PC-3 (cell line): Measurements from ENCODE around the gene TRDN. TPM values are rescaled to one million over a fixed set of nuclear protein-coding genes. Genes with fewer than 3 reads are reported as not detected.

Experiments used
- ATAC-seq: fragments of 200-7000 bp; cut with Tn5 transposase; 2 replicates; pipeline ENCODE4 v1.9.1; 2020; ENCODE audit warnings: mild to moderate bottlenecking, moderate library complexity
- BruUV-seq: library from RNA; stranded (reverse); fragments of 400-500 nt; replicated peaks from 2 replicates; lab custom pipeline; 2021; lab: Mats Ljungman, UMichigan
- CTCF ChIA-PET: fragments of 300-600 bp; sonication (Branson Sonifier 250); formaldehyde crosslinking; loops from one replicate; lab custom pipeline; 2022; ENCODE audit warnings: antibody characterized with exemption; lab: Charles Lee
- POLR2A ChIA-PET: fragments of 300-600 bp; sonication (Branson Sonifier 250); formaldehyde crosslinking; loops from one replicate; lab custom pipeline; 2022; ENCODE audit warnings: antibody characterized with exemption; ENCODE audit not compliant: unreplicated experiment; lab: Charles Lee
- DNase-seq: peaks from one replicate; pipeline ENCODE4 v3.0.0-alpha.2; 2015
- H2AFZ ChIP-seq: fragments of 300-600 bp; sonication (generic); 2 replicates; pipeline ENCODE4 v1.6.0; 2016; ENCODE audit warnings: antibody characterized with exemption, low read length
- H3F3A ChIP-seq: fragments of 300-600 bp; sonication (generic); one replicate; pipeline ENCODE4 v1.6.0; 2017; ENCODE audit warnings: antibody characterized with exemption, low read length, control low read depth, mild to moderate bottlenecking; ENCODE audit not compliant: unreplicated experiment
- H3K27ac ChIP-seq: fragments of 300-600 bp; sonication (generic); 2 replicates; pipeline ENCODE4 v1.5.1; 2016; ENCODE audit warnings: mild to moderate bottlenecking, low read length
- H3K27me3 ChIP-seq: fragments of 300-600 bp; sonication (generic); 2 replicates; pipeline ENCODE4 v1.6.1; 2016; ENCODE audit warnings: low read length, mixed read lengths
- H3K36me3 ChIP-seq: fragments of 300-600 bp; sonication (generic); 2 replicates; pipeline ENCODE4 v1.6.1; 2016; ENCODE audit warnings: low read depth, mixed run types, low read length, mixed read lengths
- H3K4me1 ChIP-seq: fragments of 300-600 bp; sonication (generic); 2 replicates; pipeline ENCODE4 v1.5.1; 2016; ENCODE audit warnings: low read length; ENCODE audit not compliant: insufficient read depth
- H3K4me2 ChIP-seq: fragments of 300-600 bp; sonication (generic); 2 replicates; pipeline ENCODE4 v1.6.0; 2016; ENCODE audit warnings: low read length
- H3K4me3 ChIP-seq: fragments of 300-600 bp; sonication (generic); 2 replicates; pipeline ENCODE4 v1.5.1; 2016; ENCODE audit warnings: mild to moderate bottlenecking, low read length, mixed read lengths
- H3K79me2 ChIP-seq: fragments of 300-600 bp; sonication (generic); 2 replicates; pipeline ENCODE4 v1.6.1; 2017; ENCODE audit warnings: low read length, mixed read lengths
- H3K9ac ChIP-seq: fragments of 300-600 bp; sonication (generic); 2 replicates; pipeline ENCODE4 v1.6.0; 2016; ENCODE audit warnings: mild to moderate bottlenecking, low read length
- H3K9me2 ChIP-seq: fragments of 300-600 bp; sonication (generic); replicated peaks from 2 replicates; pipeline ENCODE4 v1.6.1; 2016; ENCODE audit warnings: mixed run types, low read length, mixed read lengths
- H3K9me3 ChIP-seq: fragments of 300-600 bp; sonication (generic); 2 replicates; pipeline ENCODE4 v1.6.1; 2016; ENCODE audit warnings: low read length, mixed read lengths
- H4K20me1 ChIP-seq: fragments of 300-600 bp; sonication (generic); 2 replicates; pipeline ENCODE4 v1.6.1; 2016; ENCODE audit warnings: low read length, mixed read lengths
- CTCF ChIP-seq: fragments of 300-600 bp; sonication (generic); conservative IDR thresholded peaks from 2 replicates; pipeline ENCODE4 v1.5.1; 2017; ENCODE audit warnings: antibody characterized with exemption, low read depth, mild to moderate bottlenecking, low read length
- EZH2 ChIP-seq: fragments of 300-600 bp; sonication (generic); IDR thresholded peaks from one replicate; pipeline ENCODE4 v1.6.1; 2017; ENCODE audit warnings: antibody characterized with exemption, mild to moderate bottlenecking, low read length; ENCODE audit not compliant: unreplicated experiment
- EZH2phosphoT487 ChIP-seq: fragments of 300-600 bp; sonication (generic); IDR thresholded peaks from 2 replicates; pipeline ENCODE4 v1.6.1; 2018; ENCODE audit warnings: mild to moderate bottlenecking, antibody characterized with exemption, low read length, borderline replicate concordance
- intact Hi-C: fragments of 100-400 bp; cut with micrococcal nuclease; formaldehyde crosslinking; loops from 2 replicates; pipeline ENCODE4 v1.9.0; 2023
- total RNA-seq: library from RNA; depleted of rRNA; stranded (reverse); fragments of >200 nt; gene quantifications from 2 replicates; pipeline ENCODE4 v1.2.3, GENCODE V29; 2014

The TRDN gene
- total RNA-seq, 1 experiment from 2014 or later = not detected

GRCh38 chr6:123171341-123172115, 465.2 kb downstream of the TRDN start:
- Histone ChIP-seq H3K79me2 (no peaks in the 10 kb centered on the region), H3K9me3 (no peaks in the 10 kb centered on the region), H3K4me2 (no peak overlapping the region), H3K36me3 (no peaks in the 10 kb centered on the region), H3F3A (no peaks in the 10 kb centered on the region), H4K20me1 (no peaks in the 10 kb centered on the region), H3K9me2 (no peaks in the 10 kb centered on the region), H3K27ac (no peak overlapping the region), H3K4me3 (no peak overlapping the region), H3K27me3 (no peaks in the 10 kb centered on the region; the same call in 1 of the 2 replicates), H2AFZ (no peak overlapping the region), H3K4me1 (no peaks in the 10 kb centered on the region), H3K9ac (no peak overlapping the region)
- ChIA-PET CTCF (no interaction called here), POLR2A (no interaction called here)
- DNase-seq (peak; percentile 7), ATAC-seq (no peak)
- no TSS peak for BruUV-seq
- intact Hi-C loops = no loop called here
- TF ChIP-seq EZH2 (no peak), CTCF (no peak), EZH2phosphoT487 (no peak)

- H3K27me3 ChIP-seq = no peaks in the 10 kb centered on the region; the same call in 1 of the 2 replicates
- DNase-seq = no peak
- no peaks in the 10 kb centered on the region for H3K79me2 ChIP-seq
- H3K4me3 ChIP-seq = no peak overlapping the region
- H3K4me1 ChIP-seq = no peaks in the 10 kb centered on the region
- no peak overlapping the region for H3K4me2 ChIP-seq
- H3F3A ChIP-seq = no peaks in the 10 kb centered on the region
- H3K9me2 ChIP-seq = no peaks in the 10 kb centered on the region
- H3K36me3 ChIP-seq = no peaks in the 10 kb centered on the region
- H3K9ac ChIP-seq = no peak overlapping the region
- H4K20me1 ChIP-seq = no peaks in the 10 kb centered on the region
- TF ChIP-seq CTCF (no peak), EZH2 (no peak), EZH2phosphoT487 (no peak)
- H3K27ac ChIP-seq = no peak overlapping the region
- ATAC-seq = no peak
- no peak overlapping the region for H2AFZ ChIP-seq
- intact Hi-C loops = no loop called here
- ChIA-PET CTCF (no interaction called here), POLR2A (no interaction called here)
- H3K9me3 ChIP-seq = no peaks in the 10 kb centered on the region
- no TSS peak for BruUV-seq
Observed at GRCh38 chr6:123169774-123170095, 467.0 kb downstream of the TRDN start.
